ENCODE results near the gene ASPSCR1. TPM values are rescaled to one million over a fixed set of nuclear protein-coding genes. Genes with fewer than 3 reads are reported as not detected.

ASPSCR1 gene
- total and polyA plus RNA-seq, 2 of the 13 experiments (the other 11 are each of a cell fraction or from before 2014, with no cell fraction given): 274 to 314 TPM

- TF ChIP-seq USF2 (IDR thresholded peaks at IDR 0.05; ENCODE audit: low read depth, low read length) (no peak), USF2 (CRISPR knock-in tag; IDR thresholded peaks at IDR 0.05; ENCODE audit: borderline replicate concordance) (no peak), NCOA5 (CRISPR knock-in tag; IDR thresholded peaks at IDR 0.05) (no peak), STAT6 (CRISPR knock-in tag; IDR thresholded peaks at IDR 0.05; ENCODE audit: borderline replicate concordance) (0 out of 2 replicates have a peak, but pooled peaks have one; percentile 37), ZNF724P (CRISPR knock-in tag; IDR thresholded peaks at IDR 0.05; ENCODE audit: borderline replicate concordance) (peak; percentile 67; the same call in 1 of the 2 replicates), ZFP82 (CRISPR knock-in tag; IDR thresholded peaks at IDR 0.05; ENCODE audit: borderline replicate concordance) (no peak), IRF1 (CRISPR knock-in tag; IDR thresholded peaks at IDR 0.05; ENCODE audit: low read depth) (no peak; the same call in 1 of the 2 replicates), ZBTB42 (CRISPR knock-in tag; IDR thresholded peaks at IDR 0.05) (no peak), ZNF562 (CRISPR knock-in tag; IDR thresholded peaks at IDR 0.05; ENCODE audit: borderline replicate concordance) (no peak), RXRA (CRISPR knock-in tag; IDR thresholded peaks at IDR 0.05) (peak; percentile 88), GLI4 (CRISPR knock-in tag; IDR thresholded peaks at IDR 0.05; ENCODE audit: borderline replicate concordance) (peak; percentile 92), FOXO4 (CRISPR knock-in tag; conservative IDR thresholded peaks at IDR 0.05) (no peak), PLRG1 (conservative IDR thresholded peaks at IDR 0.05) (no peak), CREM (IDR thresholded peaks at IDR 0.05) (0 out of 2 replicates have a peak, but pooled peaks have one; percentile 30), CREM (CRISPR knock-in tag; IDR thresholded peaks at IDR 0.05) (no peak), MNT (IDR thresholded peaks at IDR 0.05) (peak; percentile 41), ZNF12 (CRISPR knock-in tag; IDR thresholded peaks at IDR 0.05) (0 out of 2 replicates have a peak, but pooled peaks have one; percentile 33), GMEB1 (CRISPR knock-in tag; IDR thresholded peaks at IDR 0.05; ENCODE audit: borderline replicate concordance) (no peak)
Observed at GRCh38 chr17:82003411-82004381, 26.3 kb downstream of the ASPSCR1 start (continued).
